ENCODE measurements around the gene HMGN1. TPM values are rescaled to one million over a fixed set of nuclear protein-coding genes. Genes with fewer than 3 reads are reported as not detected.

Gene HMGN1
- total RNA-seq, 1 donor, result 154 TPM

DNA sequence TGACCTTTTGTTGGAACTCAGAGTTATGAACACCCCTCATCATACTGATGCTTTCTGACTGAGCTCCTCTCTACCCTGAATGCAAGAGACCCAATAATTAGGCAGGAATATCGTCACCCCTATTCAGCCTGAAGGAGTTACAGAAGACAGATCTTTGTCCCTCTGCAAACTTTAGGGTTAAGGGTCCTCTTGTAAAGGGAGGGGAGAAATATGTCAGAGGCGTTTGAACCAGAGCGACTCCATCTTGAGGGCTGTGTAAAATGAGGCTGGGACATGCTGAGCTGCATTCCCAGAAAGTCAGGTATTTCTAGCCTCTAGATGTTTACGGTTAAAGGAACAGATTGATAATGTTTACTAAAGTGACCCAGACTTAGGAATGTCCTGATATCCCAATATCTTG is 10.5 kb upstream of the HMGN1 start:
- Histone ChIP-seq H4K20me1 (ENCODE audit: insufficient read depth, low read length) (no peaks in the 10 kb centered on the region), H3K27ac (ENCODE audit: low read depth, low read length) (no peak overlapping the region), H3K36me3 (ENCODE audit: insufficient read depth, low read length) (no peaks in the 10 kb centered on the region), H3K4me3 (ENCODE audit: insufficient read depth, low read length) (no peak overlapping the region), H2AFZ (ENCODE audit: low read length) (no peak overlapping the region), H3K27me3 (ENCODE audit: insufficient read depth, low read length) (peaks cover 9% of the 10 kb centered on the region), H3K9me3 (ENCODE audit: low read depth, low read length) (no peaks in the 10 kb centered on the region), H3K4me2 (ENCODE audit: insufficient read depth, low read length) (no peak overlapping the region), H3K4me1 (ENCODE audit: insufficient read depth, low read length) (no peaks in the 10 kb centered on the region), H3K79me2 (ENCODE audit: insufficient read depth, low read length) (no peaks in the 10 kb centered on the region)
- TF ChIP-seq, protein P1, sequence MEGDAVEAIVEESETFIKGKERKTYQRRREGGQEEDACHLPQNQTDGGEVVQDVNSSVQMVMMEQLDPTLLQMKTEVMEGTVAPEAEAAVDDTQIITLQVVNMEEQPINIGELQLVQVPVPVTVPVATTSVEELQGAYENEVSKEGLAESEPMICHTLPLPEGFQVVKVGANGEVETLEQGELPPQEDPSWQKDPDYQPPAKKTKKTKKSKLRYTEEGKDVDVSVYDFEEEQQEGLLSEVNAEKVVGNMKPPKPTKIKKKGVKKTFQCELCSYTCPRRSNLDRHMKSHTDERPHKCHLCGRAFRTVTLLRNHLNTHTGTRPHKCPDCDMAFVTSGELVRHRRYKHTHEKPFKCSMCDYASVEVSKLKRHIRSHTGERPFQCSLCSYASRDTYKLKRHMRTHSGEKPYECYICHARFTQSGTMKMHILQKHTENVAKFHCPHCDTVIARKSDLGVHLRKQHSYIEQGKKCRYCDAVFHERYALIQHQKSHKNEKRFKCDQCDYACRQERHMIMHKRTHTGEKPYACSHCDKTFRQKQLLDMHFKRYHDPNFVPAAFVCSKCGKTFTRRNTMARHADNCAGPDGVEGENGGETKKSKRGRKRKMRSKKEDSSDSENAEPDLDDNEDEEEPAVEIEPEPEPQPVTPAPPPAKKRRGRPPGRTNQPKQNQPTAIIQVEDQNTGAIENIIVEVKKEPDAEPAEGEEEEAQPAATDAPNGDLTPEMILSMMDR (IDR thresholded peaks at IDR 0.05; ENCODE audit: extremely low read depth, low read depth, low read length), result no peak
- DNase-seq (ENCODE audit: insufficient read length, low spot score, missing footprints), result no peak

DNA sequence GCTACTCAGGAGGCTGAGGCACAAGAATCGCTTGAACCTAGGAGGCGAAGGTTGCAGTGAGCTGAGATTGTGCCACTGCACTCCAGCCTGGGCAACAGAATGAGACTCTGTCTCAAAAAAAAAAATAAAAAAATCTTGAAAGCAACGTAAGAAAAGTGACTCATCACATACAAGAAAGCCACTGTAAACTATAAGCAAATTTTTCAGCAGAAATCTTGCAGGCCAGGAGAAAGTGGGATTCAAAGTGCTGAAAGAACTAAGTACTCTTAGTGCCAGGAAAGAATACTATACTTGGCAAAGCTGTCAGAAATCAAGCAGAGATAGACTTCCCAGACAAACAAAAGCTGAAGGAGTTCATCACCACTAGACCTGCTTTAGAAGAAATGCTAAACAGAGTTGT is 4.4 kb upstream of the HMGN1 start:
- Histone ChIP-seq H3K4me1 (ENCODE audit: insufficient read depth, low read length) (no peaks in the 10 kb centered on the region), H3K9me3 (ENCODE audit: low read depth, low read length) (no peaks in the 10 kb centered on the region), H3K4me2 (ENCODE audit: insufficient read depth, low read length) (no peak overlapping the region), H3K27ac (ENCODE audit: low read depth, low read length) (no peak overlapping the region), H3K36me3 (ENCODE audit: insufficient read depth, low read length) (no peaks in the 10 kb centered on the region), H4K20me1 (ENCODE audit: insufficient read depth, low read length) (peaks cover under 1% of the 10 kb centered on the region), H3K27me3 (ENCODE audit: insufficient read depth, low read length) (no peaks in the 10 kb centered on the region), H2AFZ (ENCODE audit: low read length) (no peak overlapping the region), H3K4me3 (ENCODE audit: insufficient read depth, low read length) (no peak overlapping the region), H3K79me2 (ENCODE audit: insufficient read depth, low read length) (peaks cover 2% of the 10 kb centered on the region)
- no peak for DNase-seq (ENCODE audit: insufficient read length, low spot score, missing footprints)
- TF ChIP-seq, protein P1 (IDR thresholded peaks at IDR 0.05; ENCODE audit: extremely low read depth, low read depth, low read length), result no peak

DNA sequence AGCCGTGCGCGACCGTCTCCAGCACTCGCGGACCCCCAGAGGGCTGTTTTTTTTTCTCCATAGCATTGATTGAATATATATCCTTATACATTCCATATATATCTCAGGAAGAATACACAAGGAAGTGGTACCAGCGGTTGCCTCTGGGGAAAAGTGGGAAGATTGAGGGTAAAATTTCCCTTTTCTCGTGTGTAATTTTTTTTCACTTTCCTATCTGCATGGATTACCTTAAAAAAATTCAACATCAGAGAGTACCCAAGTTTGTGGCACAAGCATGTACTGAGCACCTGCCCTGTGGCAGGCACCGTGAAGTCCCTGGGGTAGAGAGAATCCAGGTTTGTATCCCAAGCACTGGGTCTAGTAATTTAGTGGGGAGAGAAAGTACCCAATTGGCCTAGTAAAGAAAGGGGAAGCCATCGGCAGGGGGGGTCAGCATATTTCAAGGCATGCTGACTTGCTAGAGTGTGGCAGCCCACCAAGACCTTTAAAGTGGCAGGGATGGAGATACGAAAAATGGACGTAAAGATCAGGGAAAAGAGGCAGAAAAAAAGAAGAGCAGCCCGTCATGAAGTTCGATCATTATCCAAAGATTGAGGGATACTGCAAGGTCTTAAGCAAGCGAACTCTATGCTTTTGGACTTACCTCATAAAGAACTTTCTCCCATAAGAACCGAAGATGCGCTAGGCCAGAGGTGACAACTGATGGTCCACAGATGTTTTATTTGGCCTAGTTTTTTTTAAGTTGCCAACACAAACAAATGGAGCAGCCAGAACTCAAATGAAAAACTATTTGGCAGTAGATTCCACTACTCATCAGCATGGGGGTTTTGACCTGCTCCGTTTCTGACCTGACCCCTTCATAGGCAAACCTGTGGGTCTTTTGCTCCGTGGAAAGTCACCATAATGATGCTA is 1.5 kb upstream of the HMGN1 start:
- Histone ChIP-seq H3K36me3 (ENCODE audit: insufficient read depth, low read length) (peaks cover 11% of the 10 kb centered on the region), H2AFZ (ENCODE audit: low read length) (peak overlapping the region; percentile 92), H3K4me1 (ENCODE audit: insufficient read depth, low read length) (peaks cover 11% of the 10 kb centered on the region), H3K27ac (ENCODE audit: low read depth, low read length) (no peak overlapping the region), H3K27me3 (ENCODE audit: insufficient read depth, low read length) (no peaks in the 10 kb centered on the region), H3K9me3 (ENCODE audit: low read depth, low read length) (no peaks in the 10 kb centered on the region), H4K20me1 (ENCODE audit: insufficient read depth, low read length) (peaks cover 23% of the 10 kb centered on the region), H3K4me2 (ENCODE audit: insufficient read depth, low read length) (peak overlapping the region; percentile 96), H3K79me2 (ENCODE audit: insufficient read depth, low read length) (peaks cover 31% of the 10 kb centered on the region), H3K4me3 (ENCODE audit: insufficient read depth, low read length) (peak overlapping the region; percentile 85)
- TF ChIP-seq, protein P1 (IDR thresholded peaks at IDR 0.05; ENCODE audit: extremely low read depth, low read depth, low read length), result no peak
- peak; percentile 74 for DNase-seq (ENCODE audit: insufficient read length, low spot score, missing footprints)

Data from osteoblast (primary cell).